NCI-H526 (cell line): ENCODE measurements around the gene BRSK2.
"Not testable (repeated sequence)": the region's sequence is repeated elsewhere in the genome, so short reads cannot be mapped to it uniquely, and the experiment has no call there.

Experiments used
- DNase-seq, 2 experiments: peaks; one replicate each; lab custom pipeline; 2025; lab: John Stamatoyannopoulos, UW

The BRSK2 gene

GRCh38 chr11:1354125-1354938 is 35.4 kb upstream of the BRSK2 start:
- no peak for DNase-seq

GRCh38 chr11:1356007-1356435 is 33.7 kb upstream of the BRSK2 start:
- no peak for DNase-seq

GRCh38 chr11:1356478-1356960 is 33.2 kb upstream of the BRSK2 start:
- no peak for DNase-seq

GRCh38 chr11:1358286-1358685 is 31.4 kb upstream of the BRSK2 start:
- DNase-seq: no peak

- not testable (repeated sequence) for DNase-seq
Observed at GRCh38 chr11:1358931-1359330, 30.8 kb upstream of the BRSK2 start.

- DNase-seq: no peak
Observed at GRCh38 chr11:1359556-1359955, 30.2 kb upstream of the BRSK2 start.

GRCh38 chr11:1360181-1360834 is 29.4 kb upstream of the BRSK2 start:
- no peak for DNase-seq

- DNase-seq: no peak
Observed at GRCh38 chr11:1360835-1361357, 28.8 kb upstream of the BRSK2 start.

GRCh38 chr11:1361882-1362281 is 27.9 kb upstream of the BRSK2 start:
- no peak for DNase-seq

- DNase-seq: no peak
Observed at GRCh38 chr11:1367721-1368120, 22.0 kb upstream of the BRSK2 start.

GRCh38 chr11:1368216-1368615 is 21.5 kb upstream of the BRSK2 start:
- DNase-seq: no peak

- DNase-seq: no peak
Observed at GRCh38 chr11:1368966-1369365, 20.8 kb upstream of the BRSK2 start.

- no peak for DNase-seq
Observed at GRCh38 chr11:1369371-1370005, 20.2 kb upstream of the BRSK2 start.

GRCh38 chr11:1370186-1371025 is 19.3 kb upstream of the BRSK2 start:
- no peak for DNase-seq

- DNase-seq: no peak
Observed at GRCh38 chr11:1371026-1371325, 18.8 kb upstream of the BRSK2 start.

- DNase-seq: no peak
Observed at GRCh38 chr11:1371377-1371776, 18.4 kb upstream of the BRSK2 start.

- DNase-seq: no peak
Observed at GRCh38 chr11:1371836-1372465, 17.8 kb upstream of the BRSK2 start.

GRCh38 chr11:1372660-1373059 is 17.1 kb upstream of the BRSK2 start:
- DNase-seq: no peak

- DNase-seq: peak in 1 of 2 experiments; percentile 46
Observed at GRCh38 chr11:1373536-1374214, 16.1 kb upstream of the BRSK2 start.

GRCh38 chr11:1375161-1375954 is 14.4 kb upstream of the BRSK2 start:
- DNase-seq: no peak
